ENCODE results near the gene IGSF3. TPM values are rescaled to one million over a fixed set of nuclear protein-coding genes. Genes with fewer than 3 reads are reported as not detected.

IGSF3 gene
- total and polyA plus RNA-seq, 3 donors from 2014 or later, result 12.6 to 27.2 (median 15.4) TPM

- 79 to 92% methylated on average over 5 of the region's 5 CpGs for WGBS, 2 donors
- TF ChIP-seq POLR2A (IDR thresholded peaks at IDR 0.05) (no peak), CTCF (IDR thresholded peaks at IDR 0.05) (no peak)
- intact Hi-C loops (cut with DNase I; ENCODE audit: low total_unique reads), result no loop called here
- Histone ChIP-seq H3K4me3 (no peak overlapping the region), H3K27ac (no peak overlapping the region), H3K4me1 (no peaks in the 10 kb centered on the region), H3K36me3 (ENCODE audit: low read depth, missing control alignments) (no peaks in the 10 kb centered on the region), H3K27me3 (no peaks in the 10 kb centered on the region), H3K9me3 (no peaks in the 10 kb centered on the region)
- DNase-seq, result no peak
Measured at GRCh38 chr1:116587501-116588227, 79.9 kb downstream of the IGSF3 start.

- TF ChIP-seq CTCF (IDR thresholded peaks at IDR 0.05) (no peak), POLR2A (IDR thresholded peaks at IDR 0.05) (no peak)
- WGBS, 2 donors, result 76 to 80% methylated on average over 3 of the region's 3 CpGs
- H3K4me3 ChIP-seq, result no peak overlapping the region
- no peak overlapping the region for H3K27ac ChIP-seq
- DNase-seq, result no peak
- intact Hi-C loops (cut with DNase I; ENCODE audit: low total_unique reads), result no loop called here
- H3K4me1 ChIP-seq, result no peaks in the 10 kb centered on the region
- no peaks in the 10 kb centered on the region for H3K36me3 ChIP-seq (ENCODE audit: low read depth, missing control alignments)
- no peaks in the 10 kb centered on the region for H3K9me3 ChIP-seq
- no peaks in the 10 kb centered on the region for H3K27me3 ChIP-seq
Measured at GRCh38 chr1:116586741-116587143, 80.8 kb downstream of the IGSF3 start.

- WGBS, 2 donors, result 83 to 96% methylated on average over 1 of the region's 1 CpG
Measured at GRCh38 chr1:116585886-116586285, 81.6 kb downstream of the IGSF3 start.

GRCh38 chr1:116581323-116581885, 86.1 kb downstream of the IGSF3 start:
- no peaks in the 10 kb centered on the region for H3K36me3 ChIP-seq (ENCODE audit: low read depth, missing control alignments)
- intact Hi-C loops (cut with DNase I; ENCODE audit: low total_unique reads), result no loop called here
- WGBS, 2 donors, result 89 to 94% methylated on average over 2 to 3 of the region's 3 CpGs
- no peaks in the 10 kb centered on the region for H3K9me3 ChIP-seq
- H3K4me1 ChIP-seq, result no peaks in the 10 kb centered on the region
- no peaks in the 10 kb centered on the region for H3K27me3 ChIP-seq
- no peak overlapping the region for H3K27ac ChIP-seq
- no peak for DNase-seq
- TF ChIP-seq CTCF (IDR thresholded peaks at IDR 0.05), result no peak
- no peak for TF ChIP-seq POLR2A (IDR thresholded peaks at IDR 0.05)
- no peak overlapping the region for H3K4me3 ChIP-seq

More at GRCh38 chr1:116585886-116586285, 81.6 kb downstream of the IGSF3 start:
- Histone ChIP-seq H3K9me3 (no peaks in the 10 kb centered on the region), H3K4me1 (no peaks in the 10 kb centered on the region), H3K36me3 (ENCODE audit: low read depth, missing control alignments) (no peaks in the 10 kb centered on the region), H3K27me3 (no peaks in the 10 kb centered on the region), H3K27ac (no peak overlapping the region), H3K4me3 (no peak overlapping the region)
- intact Hi-C loops (cut with DNase I; ENCODE audit: low total_unique reads), result no loop called here
- DNase-seq, result no peak
- TF ChIP-seq POLR2A (IDR thresholded peaks at IDR 0.05) (no peak), CTCF (IDR thresholded peaks at IDR 0.05) (no peak)

Measured in testis (tissue), 3 donors.